ENCODE data around the gene PARD3B.

Gene PARD3B

GRCh38 chr2:204842068-204842467 lies 296.8 kb downstream of the PARD3B start:
- no peak for DNase-seq (ENCODE audit: low read depth)

GRCh38 chr2:204842661-204843485 lies 297.6 kb downstream of the PARD3B start:
- DNase-seq (ENCODE audit: low read depth): no peak

GRCh38 chr2:204846471-204846870 lies 301.2 kb downstream of the PARD3B start:
- no peak for DNase-seq (ENCODE audit: low read depth)

GRCh38 chr2:204849892-204850291 lies 304.6 kb downstream of the PARD3B start:
- DNase-seq (ENCODE audit: low read depth): no peak

- DNase-seq (ENCODE audit: low read depth): no peak
Observed at GRCh38 chr2:204850581-204850980, 305.3 kb downstream of the PARD3B start.

GRCh38 chr2:204853905-204854304 lies 308.6 kb downstream of the PARD3B start:
- DNase-seq (ENCODE audit: low read depth): no peak

GRCh38 chr2:204860274-204860673 lies 315.0 kb downstream of the PARD3B start:
- DNase-seq (ENCODE audit: low read depth): no peak

GRCh38 chr2:204862809-204863208 lies 317.5 kb downstream of the PARD3B start:
- no peak for DNase-seq (ENCODE audit: low read depth)

GRCh38 chr2:204863336-204863735 lies 318.1 kb downstream of the PARD3B start:
- DNase-seq (ENCODE audit: low read depth): no peak

- no peak for DNase-seq (ENCODE audit: low read depth)
Observed at GRCh38 chr2:204869132-204869823, 324.0 kb downstream of the PARD3B start.

GRCh38 chr2:204870053-204870452 lies 324.8 kb downstream of the PARD3B start:
- DNase-seq (ENCODE audit: low read depth): no peak

- no peak for DNase-seq (ENCODE audit: low read depth)
Observed at GRCh38 chr2:204871231-204871953, 326.1 kb downstream of the PARD3B start.

GRCh38 chr2:204876311-204876710 lies 331.0 kb downstream of the PARD3B start:
- DNase-seq (ENCODE audit: low read depth): no peak

GRCh38 chr2:204877691-204878090 lies 332.4 kb downstream of the PARD3B start:
- no peak for DNase-seq (ENCODE audit: low read depth)

- DNase-seq (ENCODE audit: low read depth): no peak
Observed at GRCh38 chr2:204880928-204881327, 335.7 kb downstream of the PARD3B start.

GRCh38 chr2:204881655-204882054 lies 336.4 kb downstream of the PARD3B start:
- no peak for DNase-seq (ENCODE audit: low read depth)

GRCh38 chr2:204885747-204886146 lies 340.5 kb downstream of the PARD3B start:
- DNase-seq (ENCODE audit: low read depth): no peak

- no peak for DNase-seq (ENCODE audit: low read depth)
Observed at GRCh38 chr2:204886713-204887112, 341.4 kb downstream of the PARD3B start.

- no peak for DNase-seq (ENCODE audit: low read depth)
Observed at GRCh38 chr2:204888222-204888621, 342.9 kb downstream of the PARD3B start.

GRCh38 chr2:204890680-204891079 lies 345.4 kb downstream of the PARD3B start:
- DNase-seq (ENCODE audit: low read depth): no peak

- DNase-seq (ENCODE audit: low read depth): no peak
Observed at GRCh38 chr2:204891739-204892138, 346.5 kb downstream of the PARD3B start.

- no peak for DNase-seq (ENCODE audit: low read depth)
Observed at GRCh38 chr2:204892506-204893255, 347.4 kb downstream of the PARD3B start.

Measured in stimulated activated CD8-positive, alpha-beta memory T cell treated with anti-CD3 and anti-CD28 coated beads, Interleukin-12 subunit alpha, Interleukin-12 subunit beta, amount 100 ng/mL, for 1 hour (primary cell).